H1 (cell line): ENCODE data around the gene TIMM23. TPM values are rescaled to one million over a fixed set of nuclear protein-coding genes. Genes with fewer than 3 reads are reported as not detected.

Experiments used
- CTCF ChIA-PET: fragments of 300-600 bp; sonication (Branson Sonifier 250); formaldehyde crosslinking; loops from one replicate; lab custom pipeline; 2021; ENCODE audit not compliant: partially characterized antibody; lab: Charles Lee
- POLR2A ChIA-PET: fragments of 300-600 bp; sonication (Branson Sonifier 250); formaldehyde crosslinking; loops from one replicate; lab custom pipeline; 2021; ENCODE audit warnings: inconsistent platforms; ENCODE audit not compliant: partially characterized antibody; lab: Charles Lee
- DNase-seq, 2 experiments: peaks; one replicate each; pipeline versions ENCODE4 v3.0.0 to v3.0.0-alpha.2; 2010 to 2022; ENCODE audit warnings: low spot score in 2 of 2, low read depth in 1 of 2, mixed read lengths in 1 of 2
- FAIRE-seq: peaks from 2 replicates; lab custom pipeline; 2011; peaks lifted over from hg19 to GRCh38; lab: Jason Lieb, UNC
- H2AFZ ChIP-seq: 2 replicates; pipeline ENCODE4 v1.8.1; 2012; ENCODE audit warnings: low read length, inconsistent platforms
- H2AK5ac ChIP-seq: 2 replicates; pipeline ENCODE4 v1.6.1; 2013; ENCODE audit warnings: low read depth, low read length
- H2BK120ac ChIP-seq: replicated peaks from 2 replicates; pipeline ENCODE3; 2013; ENCODE audit warnings: low read depth, low read length, inconsistent platforms
- H2BK12ac ChIP-seq: 2 replicates; pipeline ENCODE4 v1.6.1; 2013; ENCODE audit warnings: low read depth, low read length
- H2BK15ac ChIP-seq: 2 replicates; pipeline ENCODE4 v1.6.1; 2013; ENCODE audit warnings: low read length
- H2BK20ac ChIP-seq: 2 replicates; pipeline ENCODE4 v1.6.1; 2013; ENCODE audit warnings: low read length
- H2BK5ac ChIP-seq: 2 replicates; pipeline ENCODE4 v1.6.1; 2013; ENCODE audit warnings: low read depth, low read length
- H3K14ac ChIP-seq: 2 replicates; pipeline ENCODE4 v1.6.1; 2013; ENCODE audit warnings: inconsistent platforms; ENCODE audit not compliant: insufficient read length
- H3K18ac ChIP-seq: 2 replicates; pipeline ENCODE4 v1.6.1; 2013; ENCODE audit warnings: low read length; ENCODE audit errors: extremely low read depth
- H3K23ac ChIP-seq: 2 replicates; pipeline ENCODE4 v1.6.1; 2013; ENCODE audit warnings: inconsistent platforms; ENCODE audit not compliant: insufficient read length
- H3K23me2 ChIP-seq: 2 replicates; pipeline ENCODE4 v1.6.1; 2013; ENCODE audit warnings: low read depth, low read length
- H3K27ac ChIP-seq: 2 replicates; pipeline ENCODE4 v1.6.1; 2011; ENCODE audit warnings: low read depth, low read length, inconsistent platforms
- H3K27me3 ChIP-seq, 4 experiments: replicated peaks in 1 of 4; 1 replicate in 1 of 4; 2 replicates in 3 of 4; pipeline versions ENCODE4 v1.6.1 to v1.8.1; 2011 to 2013; ENCODE audit warnings: low read length in 3 of 4, mild to moderate bottlenecking in 3 of 4, inconsistent platforms in 2 of 4, mixed read lengths in 2 of 4, moderate library complexity in 1 of 4; ENCODE audit not compliant: control insufficient read depth in 3 of 4, insufficient read depth in 3 of 4; ENCODE audit errors: extremely low read depth in 1 of 4
- H3K36me3 ChIP-seq, 4 experiments: 2 replicates each; pipeline versions ENCODE4 v1.6.1 to v1.8.1; 2011 to 2013; ENCODE audit warnings: mild to moderate bottlenecking in 4 of 4, low read length in 3 of 4, moderate library complexity in 2 of 4, control low read depth in 1 of 4, inconsistent platforms in 1 of 4; ENCODE audit not compliant: insufficient read depth in 4 of 4, control insufficient read depth in 2 of 4
- H3K4ac ChIP-seq: replicated peaks from 2 replicates; pipeline ENCODE3; 2013; ENCODE audit warnings: low read length, low read depth, mixed read lengths, inconsistent platforms; ENCODE audit not compliant: insufficient read length
- H3K4me1 ChIP-seq, 4 experiments: replicated peaks in 1 of 4; 1 replicate in 1 of 4; 2 replicates in 3 of 4; pipeline versions ENCODE4 v1.6.1 to v1.8.1; 2011 to 2013; ENCODE audit warnings: low read length in 3 of 4, inconsistent platforms in 2 of 4, mixed read lengths in 1 of 4; ENCODE audit not compliant: insufficient read depth in 4 of 4, control insufficient read depth in 3 of 4
- H3K4me2 ChIP-seq, 2 experiments: 2 replicates each; pipeline versions ENCODE4 v1.6.1 to v1.8.1; 2011 to 2013; ENCODE audit warnings: low read depth in 2 of 2, low read length in 2 of 2, control low read depth in 1 of 2, inconsistent platforms in 1 of 2, mild to moderate bottlenecking in 1 of 2; ENCODE audit not compliant: insufficient read depth in 1 of 2
- H3K4me3 ChIP-seq, 4 experiments: fragments of 200-600, 300-600 bp in 1 of 4; sonication (generic), shearing (Covaris generic), sonication (Bioruptor Twin) in 1 of 4; 2 replicates each; pipeline versions ENCODE4 v1.5.1 to v1.8.1; 2011 to 2016; ENCODE audit warnings: low read length in 4 of 4, low read depth in 3 of 4, control low read depth in 2 of 4, inconsistent platforms in 2 of 4, mild to moderate bottlenecking in 2 of 4, mixed read lengths in 1 of 4, moderate library complexity in 1 of 4; ENCODE audit not compliant: insufficient read depth in 2 of 4; ENCODE audit errors: extremely low read depth in 1 of 4
- H3K56ac ChIP-seq: replicated peaks from 2 replicates; pipeline ENCODE3; 2013; ENCODE audit warnings: low read depth, mild to moderate bottlenecking, mixed read lengths, low read length, inconsistent platforms; ENCODE audit not compliant: insufficient read length
- H3K79me1 ChIP-seq: 2 replicates; pipeline ENCODE4 v1.6.1; 2013; ENCODE audit warnings: low read depth, low read length, control low read depth
- H3K79me2 ChIP-seq, 2 experiments: 2 replicates each; pipeline versions ENCODE4 v1.6.1 to v1.8.1; 2012 to 2013; ENCODE audit warnings: low read length in 2 of 2, mild to moderate bottlenecking in 2 of 2, inconsistent platforms in 1 of 2; ENCODE audit not compliant: insufficient read depth in 2 of 2, control insufficient read depth in 1 of 2
- H3K9ac ChIP-seq, 4 experiments: replicated peaks in 1 of 4; 1 replicate in 1 of 4; 2 replicates in 3 of 4; pipeline versions ENCODE4 v1.6.1 to v1.8.1; 2011 to 2013; ENCODE audit warnings: low read depth in 3 of 4, low read length in 3 of 4, control low read depth in 2 of 4, mild to moderate bottlenecking in 2 of 4, moderate library complexity in 2 of 4, inconsistent platforms in 1 of 4; ENCODE audit errors: extremely low read depth in 1 of 4
- H3K9me3 ChIP-seq, 2 experiments: 2 replicates each; pipeline versions ENCODE4 v1.6.1 to v1.8.1; 2012 to 2013; ENCODE audit warnings: mild to moderate bottlenecking in 2 of 2, moderate library complexity in 2 of 2, control low read depth in 1 of 2, inconsistent platforms in 1 of 2, low read depth in 1 of 2, low read length in 1 of 2, mixed read lengths in 1 of 2; ENCODE audit not compliant: insufficient read depth in 2 of 2
- H4K20me1 ChIP-seq, 2 experiments: replicated peaks in 1 of 2; 2 replicates each; pipeline versions ENCODE3 to v1.8.1; 2011 to 2013; ENCODE audit warnings: inconsistent platforms in 2 of 2, low read length in 2 of 2, mild to moderate bottlenecking in 1 of 2; ENCODE audit not compliant: insufficient read depth in 2 of 2, control insufficient read depth in 1 of 2
- H4K5ac ChIP-seq: 2 replicates; pipeline ENCODE4 v1.6.1; 2013; ENCODE audit warnings: low read length, low read depth, mixed read lengths, inconsistent platforms; ENCODE audit not compliant: insufficient read length
- H4K8ac ChIP-seq: 2 replicates; pipeline ENCODE4 v1.8.0; 2013; ENCODE audit warnings: mild to moderate bottlenecking, moderate library complexity, low read length, inconsistent platforms; ENCODE audit not compliant: insufficient read depth; ENCODE audit errors: extremely low read depth
- H4K91ac ChIP-seq: replicated peaks from 2 replicates; pipeline ENCODE3; 2013; ENCODE audit warnings: low read length, mixed read lengths, inconsistent platforms; ENCODE audit not compliant: insufficient read length
- BCL11A ChIP-seq, 2 experiments: IDR thresholded peaks; one replicate each; pipeline ENCODE4 v1.6.1; 2011; ENCODE audit warnings: low read depth in 2 of 2, low read length in 2 of 2, mild to moderate bottlenecking in 2 of 2
- FOSL1 ChIP-seq: IDR thresholded peaks from 2 replicates; pipeline ENCODE4 v1.6.1; 2011; ENCODE audit warnings: mild to moderate bottlenecking, low read depth, low read length, moderate library complexity; ENCODE audit not compliant: insufficient read depth
- KDM4A ChIP-seq: IDR thresholded peaks from one replicate; pipeline ENCODE4 v1.7.1; 2012; ENCODE audit warnings: low read depth, mild to moderate bottlenecking, moderate library complexity, low read length, inconsistent platforms; ENCODE audit not compliant: severe bottlenecking
- RAD21 ChIP-seq, 2 experiments: IDR thresholded peaks in 1 of 2; conservative IDR thresholded peaks in 1 of 2; 2 replicates each; pipeline ENCODE4 v1.6.1; 2011; ENCODE audit warnings: low read depth in 2 of 2, low read length in 2 of 2, improper control_type of control experiment in 1 of 2, inconsistent platforms in 1 of 2, mild to moderate bottlenecking in 1 of 2, moderate library complexity in 1 of 2
- WGBS, 2 experiments: shearing (Covaris generic) in 1 of 2; methylation state at CpG; one replicate each; pipeline versions ENCODE4 v1.1.6 to v1.1.7; 2013 to 2015; ENCODE audit warnings: low lambda C conversion rate in 2 of 2, mixed read lengths in 2 of 2, inconsistent platforms in 1 of 2, low coverage in 1 of 2, missing lambda C conversion rate in 1 of 2; ENCODE audit not compliant: insufficient replicate concordance in 2 of 2, insufficient coverage in 1 of 2, insufficient read length in 1 of 2; ENCODE audit errors: extremely low coverage in 1 of 2, missing lambda C conversion rate in 1 of 2; 5-methylcytosine and 5-hydroxymethylcytosine counted together
- polyA plus RNA-seq, 7 experiments: library from polyadenylated mRNA; depleted of rRNA in 3 of 7; stranded (reverse) in 5 of 7; unstranded in 2 of 7; fragments of >200 nt in 5 of 7; fragments of 200-250 nt in 2 of 7; gene quantifications; 1 replicate in 5 of 7; 2 replicates in 1 of 7; 4 replicates in 1 of 7; pipeline versions ENCODE4 v1.2.1 to v1.2.3, GENCODE V29; 2011 to 2013; ENCODE audit warnings: missing spikeins in 2 of 7, mixed read lengths in 2 of 7
- total RNA-seq: library from RNA; stranded (reverse); fragmentation: NEBNext Ultra II Directional; extraction: Animal tissue kit (Norgen Biotek cat#: 25700); gene quantifications from 2 replicates; pipeline ENCODE4 v1.2.1, GENCODE V29; 2021
- TF ChIP-seq, protein P1 (sequence below), 3 experiments: IDR thresholded peaks; 1 replicate in 2 of 3; 2 replicates in 1 of 3; pipeline versions ENCODE4 v1.5.1 to v1.6.1; 2011; ENCODE audit warnings: low read length in 3 of 3, mild to moderate bottlenecking in 3 of 3, inconsistent platforms in 2 of 3, low read depth in 1 of 3, moderate library complexity in 1 of 3; ENCODE audit not compliant: insufficient read depth in 1 of 3; ENCODE audit errors: control extremely low read depth in 1 of 3

Gene TIMM23
- total and polyA plus RNA-seq, 2 of the 8 experiments (the other 6 are each of a cell fraction or from before 2014, with no cell fraction given): 101 to 130 TPM

DNA sequence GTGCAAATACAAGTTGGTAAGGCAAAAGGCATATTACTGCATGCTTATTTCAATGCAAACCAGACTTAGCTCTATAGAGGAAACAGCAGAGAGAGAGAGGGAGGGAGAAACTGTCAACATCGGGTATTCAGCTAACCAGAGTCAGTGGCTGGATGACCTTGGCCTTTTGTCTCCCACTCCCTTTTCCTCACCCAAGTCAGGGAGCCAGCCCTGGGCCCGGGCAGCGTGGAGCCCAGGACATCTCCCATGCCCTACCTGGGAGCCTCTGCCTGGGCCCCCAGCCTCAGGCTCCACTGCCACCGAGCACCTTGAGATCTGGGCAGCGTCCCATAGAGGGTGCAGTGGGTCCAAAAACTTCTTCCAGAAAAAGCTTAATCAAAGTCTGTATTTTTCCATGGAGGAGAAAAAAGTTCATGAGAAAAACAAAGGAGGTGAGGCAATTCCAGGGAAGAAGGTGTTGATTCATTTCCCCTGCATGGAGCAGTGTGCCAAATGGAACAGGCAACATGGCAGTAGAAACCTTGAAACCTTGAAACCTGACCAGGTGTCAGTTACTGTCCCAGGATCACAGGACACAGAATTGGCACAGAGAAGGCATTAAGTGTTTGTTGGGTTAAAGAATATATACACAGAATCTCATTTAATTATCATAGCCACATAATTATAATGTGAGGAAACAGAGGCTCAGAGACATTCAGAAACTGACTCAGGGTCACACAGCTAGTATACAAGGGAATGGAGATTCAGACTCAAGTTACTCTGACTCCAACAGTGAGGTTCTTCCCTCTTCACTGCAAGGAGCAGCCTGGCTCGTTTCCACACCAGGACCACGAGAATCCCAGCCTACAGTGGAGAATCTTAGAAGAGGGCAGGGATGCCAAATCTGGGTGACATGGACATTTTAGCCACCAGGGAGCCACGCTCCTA is 63.9 kb downstream of the TIMM23 start:
- DNase-seq: no peak
- H3K9ac ChIP-seq: no peak overlapping the region
- POLR2A ChIA-PET: no interaction called here

More for the DNA sequence above, 63.9 kb downstream of the TIMM23 start:
- no peak overlapping the region for H3K27ac ChIP-seq
- no peak overlapping the region for H4K91ac ChIP-seq
- H3K79me1 ChIP-seq: no peaks in the 10 kb centered on the region
- no peak overlapping the region for H2BK120ac ChIP-seq
- no peak overlapping the region for H4K5ac ChIP-seq
- CTCF ChIA-PET: interaction anchor here (1.2 to 1.4 kb wide), 3 partner anchors 8 to 34 kb away, joined by 3 to 5 read pairs (median 3); no protein-coding TSS in a partner anchor
- no peak overlapping the region for H3K4me3 ChIP-seq
- no peak overlapping the region for H4K8ac ChIP-seq
- no peak overlapping the region for H2BK5ac ChIP-seq
- peak overlapping the region; percentile 32; the same call in 1 of the 2 replicates for H3K18ac ChIP-seq
- 91% methylated on average over 8 of the region's 8 CpGs; no CpG with 5 or more reads in 1 of the 2 experiments for WGBS, 2 experiments
- H2BK12ac ChIP-seq: no peak overlapping the region
- H3K4ac ChIP-seq: no peak overlapping the region
- H3K36me3 ChIP-seq: no peaks in the 10 kb centered on the region
- peak; percentile 41 to 49; a peak in 3 of 4 replicates for TF ChIP-seq RAD21 (IDR thresholded peaks at IDR 0.05 in 1 of 2, conservative IDR thresholded peaks at IDR 0.05 in 1 of 2; ENCODE audit: low read depth in 2 of 2, low read length in 2 of 2)
- no peak for TF ChIP-seq KDM4A
- TF ChIP-seq BCL11A (IDR thresholded peaks at IDR 0.05; ENCODE audit: low read depth in 2 of 2, low read length in 2 of 2): no peak
- TF ChIP-seq FOSL1: no peak
- TF ChIP-seq, protein P1, sequence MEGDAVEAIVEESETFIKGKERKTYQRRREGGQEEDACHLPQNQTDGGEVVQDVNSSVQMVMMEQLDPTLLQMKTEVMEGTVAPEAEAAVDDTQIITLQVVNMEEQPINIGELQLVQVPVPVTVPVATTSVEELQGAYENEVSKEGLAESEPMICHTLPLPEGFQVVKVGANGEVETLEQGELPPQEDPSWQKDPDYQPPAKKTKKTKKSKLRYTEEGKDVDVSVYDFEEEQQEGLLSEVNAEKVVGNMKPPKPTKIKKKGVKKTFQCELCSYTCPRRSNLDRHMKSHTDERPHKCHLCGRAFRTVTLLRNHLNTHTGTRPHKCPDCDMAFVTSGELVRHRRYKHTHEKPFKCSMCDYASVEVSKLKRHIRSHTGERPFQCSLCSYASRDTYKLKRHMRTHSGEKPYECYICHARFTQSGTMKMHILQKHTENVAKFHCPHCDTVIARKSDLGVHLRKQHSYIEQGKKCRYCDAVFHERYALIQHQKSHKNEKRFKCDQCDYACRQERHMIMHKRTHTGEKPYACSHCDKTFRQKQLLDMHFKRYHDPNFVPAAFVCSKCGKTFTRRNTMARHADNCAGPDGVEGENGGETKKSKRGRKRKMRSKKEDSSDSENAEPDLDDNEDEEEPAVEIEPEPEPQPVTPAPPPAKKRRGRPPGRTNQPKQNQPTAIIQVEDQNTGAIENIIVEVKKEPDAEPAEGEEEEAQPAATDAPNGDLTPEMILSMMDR (IDR thresholded peaks at IDR 0.05; ENCODE audit: control extremely low read depth in 1 of 3, insufficient read depth in 1 of 3, low read depth in 1 of 3, low read length in 3 of 3): peak; percentile 6 to 35 (median 9)
- FAIRE-seq: no peak
- no peak overlapping the region for H2BK20ac ChIP-seq
- H2AFZ ChIP-seq: peak overlapping the region; percentile 58; the same call in 1 of the 2 replicates
- H3K23ac ChIP-seq: no peak overlapping the region
- H3K14ac ChIP-seq: no peak overlapping the region
- H2AK5ac ChIP-seq: no peak overlapping the region
- H3K56ac ChIP-seq: no peak overlapping the region
- no peak overlapping the region; a peak in 1 of 4 replicates for H3K4me2 ChIP-seq
- no peaks in the 10 kb centered on the region for H3K9me3 ChIP-seq
- H3K79me2 ChIP-seq: no peaks in the 10 kb centered on the region
- no peaks in the 10 kb centered on the region for H3K4me1 ChIP-seq
- H4K20me1 ChIP-seq: no peaks in the 10 kb centered on the region
- no peaks in the 10 kb centered on the region for H3K27me3 ChIP-seq
- 0 out of 2 replicates have a peak overlapping the region, but pooled peaks have one; percentile 72 for H2BK15ac ChIP-seq
- H3K23me2 ChIP-seq: no peaks in the 10 kb centered on the region
